Type B pancreatic cell (in vitro differentiated cells): ENCODE measurements around the gene HOXC6. TPM values are rescaled to one million over a fixed set of nuclear protein-coding genes. Genes with fewer than 3 reads are reported as not detected.

ENCODE experiments used
- DNase-seq: peaks from one replicate; pipeline ENCODE4 v3.0.0; 2021; ENCODE audit warnings: mixed read lengths; ENCODE audit not compliant: unreplicated experiment; ENCODE audit errors: extremely low spot score
- H3K27ac Mint-ChIP-seq: 2 replicates; pipeline ENCODE4 v1.8.0; 2021; ENCODE audit warnings: mild to moderate bottlenecking, mixed read lengths
- H3K27me3 Mint-ChIP-seq: 2 replicates; pipeline ENCODE4 v1.8.0; 2021; ENCODE audit warnings: mixed read lengths
- H3K36me3 Mint-ChIP-seq: 2 replicates; pipeline ENCODE4 v1.8.0; 2021; ENCODE audit warnings: mixed read lengths
- H3K4me1 Mint-ChIP-seq: one replicate; pipeline ENCODE4 v1.8.0; 2021; ENCODE audit warnings: mixed read lengths; ENCODE audit not compliant: unreplicated experiment
- H3K4me3 Mint-ChIP-seq: 2 replicates; pipeline ENCODE4 v1.8.0; 2021; ENCODE audit warnings: mild to moderate bottlenecking, mixed read lengths
- H3K9me3 Mint-ChIP-seq: 2 replicates; pipeline ENCODE4 v1.8.0; 2021; ENCODE audit warnings: mixed read lengths
- total RNA-seq: library from RNA; stranded (reverse); gene quantifications from 2 replicates; pipeline ENCODE4 v1.2.1, GENCODE V29; 2021; ENCODE audit warnings: low replicate concordance
- TF ChIP-seq, protein P1 (sequence below): fragments of 200-600 bp; sonication (generic); conservative IDR thresholded peaks from 2 replicates; pipeline ENCODE4 v1.5.0; 2021; ENCODE audit warnings: antibody characterized with exemption, mild to moderate bottlenecking

Gene HOXC6
- total RNA-seq, 1 donor from 2014 or later: 23.0 TPM

DNA sequence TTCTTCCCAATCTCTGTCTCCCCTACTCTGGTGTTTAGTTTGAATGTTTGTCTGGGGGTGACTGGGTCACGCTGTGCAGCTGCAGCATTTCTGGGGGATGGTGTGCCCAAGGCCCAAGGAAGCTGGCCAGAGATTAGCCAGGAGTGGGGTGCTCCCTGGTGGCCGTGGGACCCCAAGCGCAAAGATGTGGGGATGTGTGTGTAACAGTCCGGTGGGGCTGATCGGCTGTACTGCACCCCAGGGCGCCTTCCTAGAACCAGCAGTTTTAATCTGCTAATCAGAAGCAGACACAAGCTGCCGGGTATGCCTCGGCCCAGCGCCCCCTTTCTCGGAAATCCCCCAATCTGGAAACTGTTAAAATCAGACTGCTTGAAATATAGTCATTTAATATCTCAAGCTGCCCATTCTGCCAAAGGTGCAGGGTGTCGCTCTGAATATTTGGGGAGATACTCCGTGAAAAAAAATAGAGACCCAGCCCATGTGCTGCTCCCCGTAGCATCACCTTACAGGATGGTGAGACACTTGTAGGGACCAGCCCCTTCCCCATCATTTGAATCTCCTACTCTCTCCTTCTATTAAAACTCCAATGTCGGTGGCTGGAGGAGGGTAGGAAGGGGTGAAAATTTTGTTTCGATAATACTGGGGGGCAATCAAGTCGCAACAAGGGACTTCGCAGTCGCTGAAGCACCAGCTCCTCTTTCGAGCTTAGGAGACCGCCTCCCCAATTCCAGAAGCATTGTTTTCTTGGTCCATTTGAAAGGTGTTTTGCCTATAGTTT lies 24.0 kb upstream of the HOXC6 start:
- Mint-ChIP-seq H3K4me3 (no peak overlapping the region), H3K9me3 (no peaks in the 10 kb centered on the region), H3K36me3 (no peaks in the 10 kb centered on the region), H3K4me1 (peaks cover 19% of the 10 kb centered on the region), H3K27ac (no peak overlapping the region), H3K27me3 (peaks cover 99% of the 10 kb centered on the region)
- TF ChIP-seq, protein P1, sequence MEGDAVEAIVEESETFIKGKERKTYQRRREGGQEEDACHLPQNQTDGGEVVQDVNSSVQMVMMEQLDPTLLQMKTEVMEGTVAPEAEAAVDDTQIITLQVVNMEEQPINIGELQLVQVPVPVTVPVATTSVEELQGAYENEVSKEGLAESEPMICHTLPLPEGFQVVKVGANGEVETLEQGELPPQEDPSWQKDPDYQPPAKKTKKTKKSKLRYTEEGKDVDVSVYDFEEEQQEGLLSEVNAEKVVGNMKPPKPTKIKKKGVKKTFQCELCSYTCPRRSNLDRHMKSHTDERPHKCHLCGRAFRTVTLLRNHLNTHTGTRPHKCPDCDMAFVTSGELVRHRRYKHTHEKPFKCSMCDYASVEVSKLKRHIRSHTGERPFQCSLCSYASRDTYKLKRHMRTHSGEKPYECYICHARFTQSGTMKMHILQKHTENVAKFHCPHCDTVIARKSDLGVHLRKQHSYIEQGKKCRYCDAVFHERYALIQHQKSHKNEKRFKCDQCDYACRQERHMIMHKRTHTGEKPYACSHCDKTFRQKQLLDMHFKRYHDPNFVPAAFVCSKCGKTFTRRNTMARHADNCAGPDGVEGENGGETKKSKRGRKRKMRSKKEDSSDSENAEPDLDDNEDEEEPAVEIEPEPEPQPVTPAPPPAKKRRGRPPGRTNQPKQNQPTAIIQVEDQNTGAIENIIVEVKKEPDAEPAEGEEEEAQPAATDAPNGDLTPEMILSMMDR: no peak
- DNase-seq: no peak

DNA sequence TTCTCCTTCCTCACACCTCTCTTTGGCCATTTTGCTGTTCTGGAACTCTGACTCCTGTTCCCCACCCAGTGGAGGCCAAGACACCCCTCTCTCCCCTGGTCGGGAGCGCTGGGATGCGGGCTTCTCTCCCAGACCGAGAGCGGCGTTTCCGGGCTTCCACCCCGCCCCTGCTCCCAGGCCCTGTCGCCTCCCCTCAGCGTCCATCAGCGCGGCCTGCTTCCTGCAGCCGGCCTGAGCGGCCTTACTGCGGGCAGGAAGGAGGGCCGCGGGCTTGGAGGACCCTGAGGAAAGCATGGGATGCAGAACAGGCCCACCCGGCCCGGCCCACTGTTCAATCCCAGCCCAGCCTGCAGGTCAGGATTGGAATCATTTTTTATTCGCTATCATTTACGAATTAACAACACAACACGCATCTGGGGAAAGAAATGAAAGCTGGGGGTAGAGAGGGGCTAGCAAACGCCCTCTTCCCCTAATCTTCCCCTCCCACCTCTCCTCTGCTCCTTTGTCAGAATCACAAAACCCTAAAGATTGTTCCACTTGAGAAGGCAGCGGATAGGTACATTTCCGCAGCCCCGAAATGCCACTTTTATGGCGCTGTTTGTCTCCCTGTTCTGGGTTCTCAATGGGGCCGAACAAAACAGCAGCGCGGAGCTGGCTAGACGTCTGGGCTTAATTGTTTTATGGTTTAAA lies 23.3 kb upstream of the HOXC6 start:
- Mint-ChIP-seq H3K9me3 (no peaks in the 10 kb centered on the region), H3K4me1 (peaks cover 22% of the 10 kb centered on the region), H3K4me3 (no peak overlapping the region), H3K27ac (no peak overlapping the region), H3K27me3 (peaks cover 99% of the 10 kb centered on the region), H3K36me3 (no peaks in the 10 kb centered on the region)
- TF ChIP-seq, protein P1: no peak
- DNase-seq: no peak

DNA sequence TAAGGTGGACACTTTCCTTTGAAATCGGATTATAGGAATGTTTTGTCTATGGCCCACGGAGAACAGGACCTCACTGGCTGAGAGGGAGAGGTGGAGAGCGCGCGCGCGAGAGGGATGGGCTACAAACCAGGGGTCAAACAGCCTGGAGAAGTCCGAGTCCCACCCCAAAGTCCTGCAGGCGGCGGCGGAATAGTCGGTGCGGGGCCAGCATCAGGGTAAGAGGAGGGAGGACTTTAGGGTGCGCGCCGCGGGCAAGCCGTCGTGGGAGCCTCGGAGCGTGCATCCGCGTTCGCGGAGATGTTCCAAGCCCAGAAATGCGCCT lies 22.7 kb upstream of the HOXC6 start:
- Mint-ChIP-seq H3K9me3 (no peaks in the 10 kb centered on the region), H3K27ac (no peak overlapping the region), H3K4me1 (peaks cover 22% of the 10 kb centered on the region), H3K4me3 (peak overlapping the region; percentile 75), H3K27me3 (peaks cover 99% of the 10 kb centered on the region), H3K36me3 (no peaks in the 10 kb centered on the region)
- DNase-seq: no peak
- TF ChIP-seq, protein P1: no peak

DNA sequence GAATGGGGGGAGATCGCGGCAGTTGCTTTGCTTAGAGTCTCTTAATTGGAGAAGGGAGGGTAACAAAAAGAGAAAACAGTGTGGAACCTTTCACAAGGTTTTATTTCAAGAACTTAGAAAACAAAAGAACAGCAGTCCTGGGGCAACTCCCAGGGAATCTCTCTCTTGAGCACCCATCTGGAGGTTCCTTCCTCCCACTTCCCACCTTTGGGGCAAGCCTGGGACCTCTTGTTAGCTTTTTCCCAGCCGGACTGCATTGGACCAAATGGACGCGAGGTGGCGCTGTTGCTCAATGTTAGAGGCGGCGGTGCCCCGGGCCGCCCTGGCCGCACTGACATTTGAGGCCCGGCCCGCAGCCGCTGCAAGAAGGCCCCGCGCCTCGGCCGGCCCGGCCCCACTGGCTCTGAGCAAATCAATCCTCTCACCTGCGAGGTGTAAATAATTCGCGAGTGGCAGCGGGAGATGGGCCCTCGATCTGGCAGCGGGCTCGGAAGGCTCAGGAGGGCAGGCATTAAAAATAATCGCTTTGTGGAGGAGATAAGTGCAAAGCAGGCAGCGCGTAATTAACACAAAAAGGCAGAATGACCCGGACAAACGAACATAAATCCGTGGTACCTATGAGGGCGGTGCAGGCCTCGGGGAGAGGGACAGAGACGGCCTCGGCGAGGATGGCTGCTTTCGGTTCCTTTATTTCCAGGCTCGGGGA lies 22.2 kb upstream of the HOXC6 start:
- Mint-ChIP-seq H3K4me1 (peaks cover 24% of the 10 kb centered on the region), H3K27me3 (peaks cover 99% of the 10 kb centered on the region), H3K4me3 (peak overlapping the region; percentile 75), H3K27ac (no peak overlapping the region), H3K9me3 (no peaks in the 10 kb centered on the region), H3K36me3 (no peaks in the 10 kb centered on the region)
- peak; percentile 93 for DNase-seq
- TF ChIP-seq, protein P1: peak; percentile 98

DNA sequence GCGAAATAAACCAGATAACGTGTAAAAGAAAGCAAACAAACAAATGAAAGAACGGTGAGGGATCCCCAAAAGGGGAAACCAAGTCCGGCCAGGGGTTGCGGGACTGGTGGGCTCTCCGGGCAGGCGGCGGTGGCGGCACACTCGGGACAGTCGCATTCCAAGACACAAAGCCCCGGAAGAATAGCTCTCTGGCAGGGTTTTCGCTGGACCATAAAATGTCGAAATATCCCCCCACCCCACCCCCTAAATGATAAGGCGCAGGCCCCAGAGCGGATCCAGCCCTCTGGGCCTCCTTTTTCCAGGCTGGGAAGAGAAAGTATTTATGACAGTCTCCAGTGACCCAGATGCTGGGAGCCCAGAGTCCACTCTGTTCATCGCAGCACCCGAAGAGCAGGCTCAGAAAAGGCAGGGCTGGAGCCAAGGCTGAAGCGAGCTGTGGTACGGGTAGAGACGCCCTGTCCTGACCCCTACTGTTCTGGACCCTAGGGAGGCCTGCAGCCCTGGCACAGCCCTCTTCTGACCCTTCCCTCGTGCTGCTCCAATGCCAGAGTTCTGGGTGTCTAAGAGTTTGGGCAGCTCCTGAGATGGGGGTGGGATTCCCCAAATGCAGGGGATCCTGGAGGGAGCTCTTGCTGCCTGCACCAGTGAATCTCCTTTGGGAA lies 21.6 kb upstream of the HOXC6 start:
- Mint-ChIP-seq H3K4me1 (peaks cover 28% of the 10 kb centered on the region), H3K36me3 (no peaks in the 10 kb centered on the region), H3K9me3 (no peaks in the 10 kb centered on the region), H3K4me3 (peak overlapping the region; percentile 75), H3K27ac (no peak overlapping the region), H3K27me3 (peaks cover 99% of the 10 kb centered on the region)
- DNase-seq: no peak
- TF ChIP-seq, protein P1: no peak
